Endothelial cell of umbilical vein (primary cell): ENCODE results near the gene ARSB. TPM values are rescaled to one million over a fixed set of nuclear protein-coding genes. Genes with fewer than 3 reads are reported as not detected.

Experiments
- BruUV-seq: library from RNA; stranded (reverse); fragments of 400-500 nt; replicated peaks from 2 replicates; lab custom pipeline; 2021; lab: Mats Ljungman, UMichigan
- CTCF ChIA-PET: fragments of 300-600, 350-600 bp; sonication (Branson Sonifier 250); formaldehyde crosslinking; loops from one replicate; lab custom pipeline; 2021; ENCODE audit warnings: antibody characterized with exemption, inconsistent platforms; lab: Charles Lee
- POLR2A ChIA-PET: fragments of 300-600, 350-600 bp; sonication (Branson Sonifier 250); formaldehyde crosslinking; loops from one replicate; lab custom pipeline; 2021; ENCODE audit warnings: antibody characterized with exemption, inconsistent platforms; lab: Charles Lee
- DNase-seq: peaks from one replicate; pipeline ENCODE4 v3.0.0-alpha.2; 2011; ENCODE audit warnings: low read depth, low spot score
- FAIRE-seq: peaks from 2 replicates; lab custom pipeline; 2011; peaks lifted over from hg19 to GRCh38; lab: Jason Lieb, UNC
- H2AFZ ChIP-seq: 2 replicates; pipeline ENCODE4 v1.6.0; 2012; ENCODE audit warnings: low read depth, low read length, control low read depth, inconsistent platforms
- H3K27ac ChIP-seq: 2 replicates; pipeline ENCODE4 v1.5.1; 2011; ENCODE audit warnings: low read depth, mild to moderate bottlenecking, control low read depth, low read length, moderate library complexity; ENCODE audit not compliant: insufficient read depth
- H3K27me3 ChIP-seq, 2 experiments: 2 replicates each; pipeline versions ENCODE4 v1.6.0 to v1.6.1; 2011; ENCODE audit warnings: low read length in 2 of 2, mixed read lengths in 1 of 2; ENCODE audit not compliant: control insufficient read depth in 2 of 2, insufficient read depth in 2 of 2
- H3K36me3 ChIP-seq, 2 experiments: 2 replicates in 1 of 2; 3 replicates in 1 of 2; pipeline ENCODE4 v1.5.1; 2011; ENCODE audit warnings: low read length in 2 of 2, mild to moderate bottlenecking in 1 of 2, moderate library complexity in 1 of 2; ENCODE audit not compliant: control insufficient read depth in 2 of 2, insufficient read depth in 2 of 2; ENCODE audit errors: extremely low read depth in 1 of 2
- H3K4me1 ChIP-seq: 3 replicates; pipeline ENCODE4 v1.5.1; 2011; ENCODE audit warnings: mild to moderate bottlenecking, low read length; ENCODE audit not compliant: control insufficient read depth, insufficient read depth; ENCODE audit errors: extremely low read depth
- H3K4me2 ChIP-seq: 2 replicates; pipeline ENCODE4 v1.6.1; 2011; ENCODE audit warnings: low read length, control low read depth, mixed read lengths; ENCODE audit not compliant: insufficient read depth
- H3K4me3 ChIP-seq, 3 experiments: fragments of 200-600 bp in 1 of 3; sonication (generic), shearing (Covaris generic) in 1 of 3; replicated peaks in 1 of 3; 2 replicates each; pipeline ENCODE4 v1.5.1; 2011 to 2016; ENCODE audit warnings: control low read depth in 3 of 3, low read length in 3 of 3, mild to moderate bottlenecking in 2 of 3, inconsistent platforms in 1 of 3, low read depth in 1 of 3, moderate library complexity in 1 of 3; ENCODE audit not compliant: insufficient read depth in 1 of 3
- H3K79me2 ChIP-seq: 2 replicates; pipeline ENCODE4 v1.6.0; 2012; ENCODE audit warnings: low read length, inconsistent platforms; ENCODE audit not compliant: control insufficient read depth, insufficient read depth
- H3K9ac ChIP-seq: replicated peaks from 2 replicates; pipeline ENCODE3; 2011; ENCODE audit warnings: low read length, control low read depth; ENCODE audit not compliant: insufficient read depth; ENCODE audit errors: extremely low read depth
- H3K9me1 ChIP-seq: replicated peaks from 3 replicates; pipeline ENCODE4 v1.6.0; 2011; ENCODE audit warnings: mild to moderate bottlenecking, low read length; ENCODE audit not compliant: control insufficient read depth, insufficient read depth; ENCODE audit errors: extremely low read depth
- H3K9me3 ChIP-seq: replicated peaks from 2 replicates; pipeline ENCODE4 v1.5.1; 2012; ENCODE audit warnings: low read length, inconsistent platforms; ENCODE audit not compliant: control insufficient read depth, insufficient read depth
- H4K20me1 ChIP-seq: replicated peaks from 2 replicates; pipeline ENCODE3; 2011; ENCODE audit warnings: mild to moderate bottlenecking, low read length; ENCODE audit not compliant: control insufficient read depth, insufficient read depth; ENCODE audit errors: extremely low read depth
- CTCF ChIP-seq, 2 donors: IDR thresholded peaks; 1 replicate in 1 of 2; 2 replicates in 1 of 2; pipeline ENCODE4 v1.5.1; 2011; ENCODE audit warnings: low read length in 2 of 2, mild to moderate bottlenecking in 2 of 2, moderate library complexity in 2 of 2, control low read depth in 1 of 2, inconsistent platforms in 1 of 2, low read depth in 1 of 2; ENCODE audit not compliant: insufficient read depth in 1 of 2; ENCODE audit errors: extremely low read depth in 1 of 2
- EZH2 ChIP-seq: IDR thresholded peaks from 2 replicates; pipeline ENCODE4 v1.6.1; 2012; ENCODE audit warnings: borderline replicate concordance, low read depth, mild to moderate bottlenecking, moderate library complexity, low read length, inconsistent platforms; ENCODE audit not compliant: severe bottlenecking
- FOS ChIP-seq: IDR thresholded peaks from 2 replicates; pipeline ENCODE4 v1.6.1; 2011; ENCODE audit warnings: mild to moderate bottlenecking, low read length, moderate library complexity, borderline replicate concordance; ENCODE audit not compliant: insufficient read depth
- GATA2 ChIP-seq: IDR thresholded peaks from 2 replicates; pipeline ENCODE4 v1.7.0; 2011; ENCODE audit warnings: low read depth, mild to moderate bottlenecking, moderate library complexity, mixed read lengths, low read length; ENCODE audit not compliant: insufficient read length, insufficient read depth
- JUN ChIP-seq: IDR thresholded peaks from 2 replicates; pipeline ENCODE4 v1.6.1; 2011; ENCODE audit warnings: borderline replicate concordance, low read depth; ENCODE audit not compliant: insufficient read length, insufficient read depth
- MYC ChIP-seq: IDR thresholded peaks from one replicate; pipeline ENCODE4 v1.6.1; 2011; ENCODE audit warnings: mild to moderate bottlenecking, low read depth, low read length
- POLR2A ChIP-seq: IDR thresholded peaks from 2 replicates; pipeline ENCODE4 v1.6.1; 2012; ENCODE audit warnings: low read depth, mild to moderate bottlenecking, control low read depth, low read length
- POLR2AphosphoS5 ChIP-seq: IDR thresholded peaks from 2 replicates; pipeline ENCODE4 v1.6.1; 2012; ENCODE audit warnings: low read depth, mild to moderate bottlenecking, control low read depth, low read length, moderate library complexity; ENCODE audit not compliant: insufficient read depth
- dilution Hi-C: fragments of 300-500 bp; cut with MboI; formaldehyde crosslinking; loops from one replicate; pipeline ENCODE4 v1.15.0; 2019; ENCODE audit warnings: low sequenced_read_pairs; ENCODE audit not compliant: extremely low pct_ligation_motif_present
- intact Hi-C: fragments of 100-400 bp; cut with micrococcal nuclease; formaldehyde crosslinking; loops from one replicate; pipeline ENCODE4 v1.10.0; 2022
- polyA plus RNA-seq, 4 experiments: library from polyadenylated mRNA; depleted of rRNA in 3 of 4; stranded (reverse) in 3 of 4; unstranded in 1 of 4; fragments of >200 nt; gene quantifications; 2 replicates each; pipeline versions ENCODE4 v1.2.1 to v1.2.3, GENCODE V29; 2011 to 2012; ENCODE audit warnings: missing spikeins in 1 of 4
- total RNA-seq: library from RNA; stranded (reverse); gene quantifications from 2 replicates; pipeline ENCODE4 v1.2.3, GENCODE V29; 2021
- TF ChIP-seq, protein P1 (sequence below): IDR thresholded peaks from 2 replicates; pipeline ENCODE4 v1.6.1; 2011; ENCODE audit not compliant: insufficient read depth, insufficient read length

The ARSB gene
- total and polyA plus RNA-seq, 2 donors (not counting 3 experiments of a cell fraction or from before 2014, with no cell fraction given): 17.2 to 25.8 TPM

GRCh38 chr5:79025054-79025472 is 40.0 kb upstream of the ARSB start:
- Histone ChIP-seq H3K9ac (peak overlapping the region; percentile 8), H3K27me3 (peaks cover 2 to 19% of the 10 kb centered on the region in 2 experiments), H3K79me2 (no peaks in the 10 kb centered on the region), H4K20me1 (no peaks in the 10 kb centered on the region), H3K4me1 (peaks cover 16% of the 10 kb centered on the region), H3K27ac (no peak overlapping the region), H3K4me2 (peak overlapping the region; percentile 61), H3K36me3 (no peaks in the 10 kb centered on the region), H2AFZ (peak overlapping the region; percentile 89), H3K9me3 (no peaks in the 10 kb centered on the region), H3K4me3 (peak overlapping the region in 2 of 3 experiments; percentile 14 to 15), H3K9me1 (no peaks in the 10 kb centered on the region)
- no TSS peak for BruUV-seq
- ChIA-PET CTCF (interaction anchor here (0.6 to 13.1 kb wide), 98 partner anchors 9 to 1283 kb away, joined by 3 to 726 read pairs (median 4); partner anchors contain the start of genes ARSB, BHMT2, DMGDH and HOMER1), POLR2A (interaction anchor here (0.8 kb wide), 1 partner anchor 108 kb away, joined by 4 read pairs; no protein-coding TSS in a partner anchor)
- FAIRE-seq (peak; percentile 12), DNase-seq (peak; percentile 65)
- intact Hi-C loops (loop anchor here (1.0 to 2.0 kb wide), 5 partner anchors 85 to 1058 kb away; no protein-coding TSS in a partner anchor), dilution Hi-C loops (no loop called here)
- TF ChIP-seq EZH2 (no peak), FOS (no peak), CTCF (IDR thresholded peaks at IDR 0.05; ENCODE audit: extremely low read depth in 1 of 2, insufficient read depth in 1 of 2, low read depth in 1 of 2, low read length in 2 of 2) (peak; percentile 79 to 86), JUN (no peak), MYC (no peak), POLR2AphosphoS5 (no peak), POLR2A (no peak), GATA2 (no peak)
- TF ChIP-seq, protein P1, sequence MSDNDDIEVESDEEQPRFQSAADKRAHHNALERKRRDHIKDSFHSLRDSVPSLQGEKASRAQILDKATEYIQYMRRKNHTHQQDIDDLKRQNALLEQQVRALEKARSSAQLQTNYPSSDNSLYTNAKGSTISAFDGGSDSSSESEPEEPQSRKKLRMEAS: no peak
